HG03457 (cell line): Measurements from ENCODE around the gene JMJD1C.

Experiments
- ATAC-seq: cut with Tn5 transposase; IDR thresholded peaks from one replicate; pipeline ENCODE4 v1.9.1; 2021; ENCODE audit warnings: moderate number of reproducible peaks; ENCODE audit not compliant: unreplicated experiment

JMJD1C gene

GRCh38 chr10:63265222-63265617 is 200.6 kb downstream of the JMJD1C start:
- no peak for ATAC-seq

GRCh38 chr10:63264617-63265221 is 201.1 kb downstream of the JMJD1C start:
- ATAC-seq: no peak

- ATAC-seq: no peak
Measured at GRCh38 chr10:63262430-63263073, 203.2 kb downstream of the JMJD1C start.

- no peak for ATAC-seq
Measured at GRCh38 chr10:63261496-63261895, 204.3 kb downstream of the JMJD1C start.

GRCh38 chr10:63260860-63261251 is 204.9 kb downstream of the JMJD1C start:
- ATAC-seq: no peak

GRCh38 chr10:63260103-63260859 is 205.5 kb downstream of the JMJD1C start:
- ATAC-seq: no peak

GRCh38 chr10:63258920-63259678 is 206.7 kb downstream of the JMJD1C start:
- no peak for ATAC-seq

- no peak for ATAC-seq
Measured at GRCh38 chr10:63257778-63258177, 208.0 kb downstream of the JMJD1C start.

GRCh38 chr10:63256009-63256773 is 209.6 kb downstream of the JMJD1C start:
- no peak for ATAC-seq

- no peak for ATAC-seq
Measured at GRCh38 chr10:63255316-63255715, 210.5 kb downstream of the JMJD1C start.

- ATAC-seq: no peak
Measured at GRCh38 chr10:63253040-63253439, 212.7 kb downstream of the JMJD1C start.

- no peak for ATAC-seq
Measured at GRCh38 chr10:63252095-63252762, 213.5 kb downstream of the JMJD1C start.

- ATAC-seq: no peak
Measured at GRCh38 chr10:63250032-63250431, 215.7 kb downstream of the JMJD1C start.

GRCh38 chr10:63247771-63248170 is 218.0 kb downstream of the JMJD1C start:
- no peak for ATAC-seq

- no peak for ATAC-seq
Measured at GRCh38 chr10:63246356-63246755, 219.4 kb downstream of the JMJD1C start.

GRCh38 chr10:63241841-63242281 is 223.9 kb downstream of the JMJD1C start:
- ATAC-seq: no peak

- ATAC-seq: no peak
Measured at GRCh38 chr10:63240807-63241206, 225.0 kb downstream of the JMJD1C start.

- no peak for ATAC-seq
Measured at GRCh38 chr10:63238501-63238900, 227.3 kb downstream of the JMJD1C start.

- ATAC-seq: no peak
Measured at GRCh38 chr10:63237396-63237795, 228.4 kb downstream of the JMJD1C start.
